H9 (cell line): ENCODE measurements around the gene NTSR1. TPM values are rescaled to one million over a fixed set of nuclear protein-coding genes. Genes with fewer than 3 reads are reported as not detected.

Experiments used
- DNase-seq: peaks from one replicate; pipeline ENCODE4 v3.0.0-alpha.2; 2017
- H2AFZ ChIP-seq: one replicate; pipeline ENCODE4 v1.6.1; 2013; ENCODE audit warnings: mild to moderate bottlenecking, low read length, control low read depth, moderate library complexity
- H2AK5ac ChIP-seq: 2 replicates; pipeline ENCODE4 v1.6.1; 2013; ENCODE audit warnings: low read length, control low read depth, mixed read lengths; ENCODE audit not compliant: insufficient read length
- H2BK120ac ChIP-seq: one replicate; pipeline ENCODE4 v1.6.1; 2013; ENCODE audit warnings: low read depth, mild to moderate bottlenecking, low read length, control low read depth, inconsistent platforms; ENCODE audit not compliant: poor library complexity, severe bottlenecking
- H2BK12ac ChIP-seq: 2 replicates; pipeline ENCODE4 v1.6.1; 2013; ENCODE audit warnings: low read length, control low read depth, mixed read lengths, low read depth; ENCODE audit not compliant: insufficient read length
- H2BK15ac ChIP-seq: 2 replicates; pipeline ENCODE4 v1.6.1; 2013; ENCODE audit warnings: low read depth, low read length, control low read depth
- H2BK20ac ChIP-seq: one replicate; pipeline ENCODE4 v1.6.1; 2013; ENCODE audit warnings: low read depth, mild to moderate bottlenecking, low read length, control low read depth, inconsistent platforms; ENCODE audit not compliant: poor library complexity, severe bottlenecking
- H2BK5ac ChIP-seq: 2 replicates; pipeline ENCODE4 v1.6.1; 2013; ENCODE audit warnings: low read length, control low read depth, mixed read lengths; ENCODE audit not compliant: insufficient read length
- H3K14ac ChIP-seq: 2 replicates; pipeline ENCODE4 v1.6.1; 2013; ENCODE audit warnings: low read length, control low read depth; ENCODE audit not compliant: insufficient read depth
- H3K18ac ChIP-seq: 2 replicates; pipeline ENCODE4 v1.6.1; 2013; ENCODE audit warnings: low read depth, mild to moderate bottlenecking, mixed read lengths, low read length, control low read depth; ENCODE audit not compliant: insufficient read length
- H3K23ac ChIP-seq: 2 replicates; pipeline ENCODE4 v1.6.1; 2013; ENCODE audit warnings: low read length, control low read depth, mixed read lengths, low read depth; ENCODE audit not compliant: insufficient read length
- H3K23me2 ChIP-seq: 2 replicates; pipeline ENCODE4 v1.6.1; 2013; ENCODE audit warnings: low read depth, mild to moderate bottlenecking, mixed read lengths, low read length, control low read depth; ENCODE audit not compliant: insufficient read length, poor library complexity, severe bottlenecking
- H3K27ac ChIP-seq: 2 replicates; pipeline ENCODE4 v1.5.1; 2013; ENCODE audit warnings: low read length, control low read depth, mixed read lengths, low read depth; ENCODE audit not compliant: insufficient read length
- H3K27me3 ChIP-seq: 2 replicates; pipeline ENCODE4 v1.6.1; 2013; ENCODE audit warnings: low read length, control low read depth, inconsistent platforms; ENCODE audit not compliant: insufficient read depth
- H3K4ac ChIP-seq: 2 replicates; pipeline ENCODE4 v1.6.1; 2013; ENCODE audit warnings: low read depth, mild to moderate bottlenecking, control low read depth, inconsistent platforms, low read length, moderate library complexity
- H3K4me1 ChIP-seq: 2 replicates; pipeline ENCODE4 v1.6.1; 2013; ENCODE audit warnings: low read length, control low read depth, inconsistent platforms; ENCODE audit not compliant: insufficient read depth
- H3K4me2 ChIP-seq: 2 replicates; pipeline ENCODE4 v1.6.1; 2013; ENCODE audit warnings: low read length, control low read depth, mixed read lengths; ENCODE audit not compliant: insufficient read length, insufficient read depth
- H3K56ac ChIP-seq: 2 replicates; pipeline ENCODE4 v1.6.1; 2013; ENCODE audit warnings: low read depth, mild to moderate bottlenecking, mixed read lengths, low read length, control low read depth; ENCODE audit not compliant: insufficient read length
- H3K79me1 ChIP-seq: 2 replicates; pipeline ENCODE4 v1.6.1; 2013; ENCODE audit warnings: low read depth, mild to moderate bottlenecking, moderate library complexity, low read length, control low read depth, inconsistent platforms; ENCODE audit not compliant: insufficient read depth, poor library complexity, severe bottlenecking
- H3K79me2 ChIP-seq: 2 replicates; pipeline ENCODE4 v1.6.1; 2013; ENCODE audit warnings: low read length, control low read depth, inconsistent platforms; ENCODE audit not compliant: insufficient read depth
- H3K9ac ChIP-seq: 2 replicates; pipeline ENCODE4 v1.6.1; 2013; ENCODE audit warnings: low read length, control low read depth, mixed read lengths; ENCODE audit not compliant: insufficient read length; ENCODE audit errors: extremely low read depth
- H3K9me3 ChIP-seq: one replicate; pipeline ENCODE4 v1.6.1; 2013; ENCODE audit warnings: low read depth, low read length, inconsistent platforms; ENCODE audit not compliant: control insufficient read depth
- H3T11ph ChIP-seq: one replicate; pipeline ENCODE4 v1.6.1; 2013; ENCODE audit warnings: mild to moderate bottlenecking, low read length, control low read depth, inconsistent platforms
- H4K20me1 ChIP-seq: one replicate; pipeline ENCODE4 v1.6.1; 2013; ENCODE audit not compliant: control insufficient read depth, insufficient read length, insufficient read depth
- H4K5ac ChIP-seq: 2 replicates; pipeline ENCODE4 v1.6.1; 2013; ENCODE audit warnings: low read depth, mild to moderate bottlenecking, mixed read lengths, low read length, control low read depth; ENCODE audit not compliant: insufficient read length
- H4K8ac ChIP-seq: replicated peaks from 2 replicates; pipeline ENCODE4 v1.6.1; 2013; ENCODE audit warnings: low read length, control low read depth, mixed read lengths, low read depth; ENCODE audit not compliant: insufficient read length
- H4K91ac ChIP-seq: 2 replicates; pipeline ENCODE4 v1.6.1; 2013; ENCODE audit warnings: low read depth, mild to moderate bottlenecking, moderate library complexity, mixed read lengths, low read length, control low read depth; ENCODE audit not compliant: insufficient read length
- H3K27ac Mint-ChIP-seq, 3 experiments: 2 replicates in 2 of 3; 3 replicates in 1 of 3; pipeline ENCODE4 v1.8.0; 2020 to 2021; ENCODE audit warnings: mixed read lengths in 3 of 3, mild to moderate bottlenecking in 1 of 3, moderate library complexity in 1 of 3
- H3K27me3 Mint-ChIP-seq: 2 replicates; pipeline ENCODE4 v1.8.0; 2021; ENCODE audit warnings: low read depth, mild to moderate bottlenecking, moderate library complexity, mixed read lengths
- H3K36me3 Mint-ChIP-seq, 3 experiments: 2 replicates in 2 of 3; 3 replicates in 1 of 3; pipeline ENCODE4 v1.8.0; 2020 to 2021; ENCODE audit warnings: low read depth in 3 of 3, mixed read lengths in 3 of 3; ENCODE audit not compliant: insufficient read depth in 1 of 3
- H3K4me1 Mint-ChIP-seq, 2 experiments: 2 replicates each; pipeline ENCODE4 v1.8.0; 2020; ENCODE audit warnings: mixed read lengths in 2 of 2
- H3K4me3 Mint-ChIP-seq, 2 experiments: 2 replicates in 1 of 2; 3 replicates in 1 of 2; pipeline ENCODE4 v1.8.0; 2020 to 2021; ENCODE audit warnings: mild to moderate bottlenecking in 2 of 2, mixed read lengths in 2 of 2, moderate library complexity in 1 of 2
- H3K9me3 Mint-ChIP-seq, 2 experiments: 2 replicates in 1 of 2; 3 replicates in 1 of 2; pipeline ENCODE4 v1.8.0; 2020; ENCODE audit warnings: mild to moderate bottlenecking in 2 of 2, mixed read lengths in 2 of 2, moderate library complexity in 1 of 2
- CTCF ChIP-seq: fragments of 200-600 bp; sonication (generic); conservative IDR thresholded peaks from 3 replicates; pipeline ENCODE4 v1.8.0; 2021; ENCODE audit warnings: antibody characterized with exemption, mild to moderate bottlenecking
- WGBS: extraction: QIAGEN DNeasy Blood & Tissue Kit; methylation state at CpG from one replicate; pipeline ENCODE4 v1.1.7; 2013; ENCODE audit warnings: missing lambda C conversion rate, low lambda C conversion rate, mixed read lengths; ENCODE audit not compliant: insufficient read length; ENCODE audit errors: extremely low coverage; 5-methylcytosine and 5-hydroxymethylcytosine counted together
- total RNA-seq: library from RNA; stranded (reverse); gene quantifications from 2 replicates; pipeline ENCODE4 v1.2.1, GENCODE V29; 2021

Gene NTSR1
- total RNA-seq, 1 experiment from 2014 or later, result 0.11 TPM

GRCh38 chr20:62786157-62786556 lies 77.5 kb downstream of the NTSR1 start:
- Histone ChIP-seq H2BK20ac (no peak overlapping the region), H3K27ac (no peak overlapping the region), H2BK15ac (no peak overlapping the region), H4K91ac (no peak overlapping the region), H3K79me1 (no peaks in the 10 kb centered on the region), H3T11ph (no peak overlapping the region), H4K5ac (no peak overlapping the region), H3K4ac (no peak overlapping the region), H3K18ac (no peak overlapping the region), H3K9ac (no peak overlapping the region), H3K27me3 (no peaks in the 10 kb centered on the region), H3K56ac (no peak overlapping the region), H3K9me3 (no peaks in the 10 kb centered on the region), H4K8ac (no peak overlapping the region), H2BK120ac (no peak overlapping the region), H2BK12ac (no peak overlapping the region), H3K79me2 (no peaks in the 10 kb centered on the region), H2BK5ac (no peak overlapping the region), H3K4me1 (no peaks in the 10 kb centered on the region), H3K23ac (no peak overlapping the region), H2AK5ac (no peak overlapping the region), H4K20me1 (no peaks in the 10 kb centered on the region), H3K4me2 (no peak overlapping the region), H2AFZ (no peak overlapping the region), H3K14ac (no peak overlapping the region; the same call in 1 of the 2 replicates), H3K23me2 (no peaks in the 10 kb centered on the region)
- Mint-ChIP-seq H3K27ac (peak overlapping the region in 1 of 3 experiments; percentile 40; a peak in 1 of 7 replicates), H3K4me1 (peaks cover 7 to 8% of the 10 kb centered on the region in 2 experiments), H3K9me3 (no peaks in the 10 kb centered on the region; a peak in 1 of 5 replicates), H3K27me3 (peaks cover 20% of the 10 kb centered on the region), H3K4me3 (no peak overlapping the region), H3K36me3 (no peaks in the 10 kb centered on the region)
- no CpG with 5 or more reads among the region's 13 CpGs for WGBS
- no peak for TF ChIP-seq CTCF
- no peak for DNase-seq
